ENCODE measurements around the gene NRG3. TPM values are rescaled to one million over a fixed set of nuclear protein-coding genes. Genes with fewer than 3 reads are reported as not detected.

NRG3 gene
- total RNA-seq, 1 experiment from 2014 or later: not detected

GRCh38 chr10:82037076-82037475, 162.1 kb downstream of the NRG3 start:
- ChIA-PET CTCF (no interaction called here), RAD21 (ENCODE audit: low non-redundant PET in 1 of 2, low total read pairs in 2 of 2, uncharacterized antibody in 2 of 2, unreplicated experiment in 2 of 2) (no interaction called here), POLR2A (no interaction called here)
- Histone ChIP-seq H3K27ac (ENCODE audit: low read depth, low read length) (no peak overlapping the region), H4K20me1 (ENCODE audit: insufficient read depth) (no peaks in the 10 kb centered on the region; the same call in 1 of the 2 replicates), H3K9ac (ENCODE audit: low read length) (no peak overlapping the region), H3K9me3 (ENCODE audit: control insufficient read depth in 1 of 2, insufficient read depth in 1 of 2, low read depth in 1 of 2, low read length in 2 of 2) (peaks cover 3 to 15% of the 10 kb centered on the region in 2 experiments; a peak in 2 of 4 replicates), H3K27me3 (ENCODE audit: insufficient read depth, low read length) (no peaks in the 10 kb centered on the region), H3K9me2 (ENCODE audit: insufficient read depth) (no peaks in the 10 kb centered on the region), H3K4me2 (ENCODE audit: low read length) (no peak overlapping the region), H2AFZ (ENCODE audit: low read depth, low read length, poor library complexity, severe bottlenecking) (no peak overlapping the region), H3K79me2 (ENCODE audit: insufficient read depth, low read length) (no peaks in the 10 kb centered on the region), H3K36me3 (ENCODE audit: control insufficient read depth in 1 of 2, insufficient read depth in 2 of 2, low read length in 2 of 2) (no peaks in the 10 kb centered on the region), H3K4me3 (replicated peaks in 1 of 2; ENCODE audit: low read depth in 1 of 2, low read length in 2 of 2) (no peak overlapping the region), H3K4me1 (ENCODE audit: control insufficient read depth in 1 of 2, insufficient read depth in 2 of 2, low read length in 2 of 2) (no peaks in the 10 kb centered on the region)
- no peak for DNase-seq (ENCODE audit: low read depth, low spot score)
- ATAC-seq: no peak
- TF ChIP-seq REST (IDR thresholded peaks at IDR 0.05; ENCODE audit: low read depth): no peak
- TF ChIP-seq TCF7L2 (IDR thresholded peaks at IDR 0.05; ENCODE audit: borderline replicate concordance, extremely low read depth, insufficient read depth, insufficient read length): no peak
- TF ChIP-seq ELF1 (IDR thresholded peaks at IDR 0.05; ENCODE audit: borderline replicate concordance, low read depth): no peak
- no peak for TF ChIP-seq ZFX (IDR thresholded peaks at IDR 0.05)
- TF ChIP-seq CTCF (IDR thresholded peaks at IDR 0.05 in 2 of 3, conservative IDR thresholded peaks at IDR 0.05 in 1 of 3; ENCODE audit: borderline replicate concordance in 1 of 3, insufficient read depth in 1 of 3, low read depth in 2 of 3, low read length in 2 of 3): no peak
- TF ChIP-seq POLR2AphosphoS5 (IDR thresholded peaks at IDR 0.05; ENCODE audit: low read depth, low read length): no peak
- TF ChIP-seq ATF3 (IDR thresholded peaks at IDR 0.05): no peak
- no peak for TF ChIP-seq EZH2phosphoT487 (IDR thresholded peaks at IDR 0.05; ENCODE audit: borderline replicate concordance)
- TF ChIP-seq EZH2 (IDR thresholded peaks at IDR 0.05): no peak
- no peak for TF ChIP-seq SP1 (IDR thresholded peaks at IDR 0.05; ENCODE audit: low read depth)
- TF ChIP-seq POLR2A (IDR thresholded peaks at IDR 0.05; ENCODE audit: borderline replicate concordance, extremely low read depth, insufficient read depth, insufficient read length): no peak
- no peak for TF ChIP-seq MAX (IDR thresholded peaks at IDR 0.05)
- TF ChIP-seq CEBPB (IDR thresholded peaks at IDR 0.05; ENCODE audit: low read depth): no peak
- no peak for TF ChIP-seq EGR1 (IDR thresholded peaks at IDR 0.05; ENCODE audit: low read depth)
- no peak for TF ChIP-seq SRF (IDR thresholded peaks at IDR 0.05; ENCODE audit: low read depth)
- TF ChIP-seq ZBTB33 (IDR thresholded peaks at IDR 0.05; ENCODE audit: extremely low read depth, insufficient replicate concordance, low read length): no peak
- no peak for TF ChIP-seq JUND (IDR thresholded peaks at IDR 0.05)
- TF ChIP-seq CBX3 (IDR thresholded peaks at IDR 0.05; ENCODE audit: low read depth): no peak
- TF ChIP-seq FOSL1 (IDR thresholded peaks at IDR 0.05; ENCODE audit: low read depth): no peak
- no peak for TF ChIP-seq SIN3A (IDR thresholded peaks at IDR 0.05; ENCODE audit: low read depth)
- BruUV-seq (replicated peaks): no TSS peak
- intact Hi-C loops (cut with micrococcal nuclease): no loop called here
